Ascending aorta (tissue), 2 donors: ENCODE results near the gene TTC39C. TPM values are rescaled to one million over a fixed set of nuclear protein-coding genes. Genes with fewer than 3 reads are reported as not detected.

ENCODE experiments used
- DNase-seq, 2 donors: peaks; one replicate each; pipeline ENCODE4 v3.0.0-alpha.2; 2019; ENCODE audit warnings: low spot score in 2 of 2
- H3K27ac ChIP-seq, 2 donors: fragments of 200-600 bp; sonication (generic); one replicate each; pipeline ENCODE4 v1.5.1; 2016 to 2017; ENCODE audit warnings: mild to moderate bottlenecking in 1 of 2
- H3K27me3 ChIP-seq: fragments of 200-600 bp; sonication (generic); one replicate; pipeline ENCODE4 v1.5.1; 2017
- H3K36me3 ChIP-seq, 2 donors: fragments of 200-600 bp; sonication (generic); one replicate each; pipeline ENCODE4 v1.5.1; 2016
- H3K4me1 ChIP-seq, 2 donors: fragments of 200-600 bp; sonication (generic); one replicate each; pipeline ENCODE4 v1.5.1; 2016 to 2017; ENCODE audit warnings: mild to moderate bottlenecking in 1 of 2
- H3K4me3 ChIP-seq, 2 donors: fragments of 200-600 bp; sonication (generic); one replicate each; pipeline ENCODE4 v1.5.1; 2016 to 2017; ENCODE audit warnings: mild to moderate bottlenecking in 1 of 2
- H3K9me3 ChIP-seq, 2 donors: fragments of 200-600 bp; sonication (generic); one replicate each; pipeline ENCODE4 v1.5.1; 2016
- CTCF ChIP-seq, 3 experiments: fragments of 200-600 bp in 2 of 3; fragments of 450-650 bp in 1 of 3; sonication (generic) in 2 of 3; IDR thresholded peaks; one replicate each; pipeline ENCODE4 v1.5.1; 2016 to 2019; ENCODE audit warnings: antibody characterized with exemption in 3 of 3, mild to moderate bottlenecking in 1 of 3, moderate library complexity in 1 of 3
- intact Hi-C: fragments of 100-400 bp; cut with DNase I; formaldehyde crosslinking; loops from one replicate; pipeline ENCODE4 v1.15.1; 2023
- total RNA-seq: library from RNA; depleted of rRNA; stranded (reverse); fragments of >200 nt; gene quantifications from one replicate; pipeline ENCODE4 v1.1.0, GENCODE V29; 2016

TTC39C gene
- total RNA-seq, 1 donor from 2014 or later, result 18.2 TPM

- no peaks in the 10 kb centered on the region for H3K9me3 ChIP-seq
- H3K27me3 ChIP-seq, result no peaks in the 10 kb centered on the region
- H3K4me3 ChIP-seq, result no peak overlapping the region
- no peak overlapping the region for H3K27ac ChIP-seq
- TF ChIP-seq CTCF (IDR thresholded peaks at IDR 0.05), result no peak
- intact Hi-C loops, result no loop called here
- no peak for DNase-seq
- H3K4me1 ChIP-seq, result no peaks in the 10 kb centered on the region
- no peaks in the 10 kb centered on the region for H3K36me3 ChIP-seq
These were observed 74.5 kb downstream of the TTC39C start for GRCh38 chr18:24089076-24089475.

GRCh38 chr18:24089515-24090337 is 75.2 kb downstream of the TTC39C start:
- intact Hi-C loops, result no loop called here
- H3K4me1 ChIP-seq, result no peaks in the 10 kb centered on the region
- H3K27ac ChIP-seq, result no peak overlapping the region
- no peaks in the 10 kb centered on the region for H3K9me3 ChIP-seq
- no peak overlapping the region for H3K4me3 ChIP-seq
- H3K27me3 ChIP-seq, result no peaks in the 10 kb centered on the region
- TF ChIP-seq CTCF (IDR thresholded peaks at IDR 0.05), result no peak
- no peak for DNase-seq
- no peaks in the 10 kb centered on the region for H3K36me3 ChIP-seq

DNA sequence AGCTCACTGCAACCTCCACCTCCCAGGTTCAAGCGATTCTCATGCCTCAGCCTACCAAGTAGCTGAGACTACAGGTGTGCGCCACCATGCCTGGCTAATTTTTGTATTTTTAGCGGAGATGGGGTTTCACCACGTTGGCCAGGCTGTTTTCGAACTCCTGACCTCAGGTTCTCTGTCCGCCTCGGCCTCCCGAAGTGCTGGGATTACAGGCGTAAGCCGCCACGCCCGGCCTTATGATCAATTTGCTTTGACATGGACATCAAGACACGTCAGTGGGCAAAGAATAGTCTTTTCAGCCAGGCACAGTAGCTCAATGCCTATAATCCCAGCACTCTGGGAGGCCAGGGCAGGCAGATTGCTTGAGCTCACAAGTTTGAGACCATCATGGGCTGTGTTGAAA is 76.3 kb downstream of the TTC39C start:
- DNase-seq, result no peak
- intact Hi-C loops, result no loop called here
- no peak for TF ChIP-seq CTCF (IDR thresholded peaks at IDR 0.05)

DNA sequence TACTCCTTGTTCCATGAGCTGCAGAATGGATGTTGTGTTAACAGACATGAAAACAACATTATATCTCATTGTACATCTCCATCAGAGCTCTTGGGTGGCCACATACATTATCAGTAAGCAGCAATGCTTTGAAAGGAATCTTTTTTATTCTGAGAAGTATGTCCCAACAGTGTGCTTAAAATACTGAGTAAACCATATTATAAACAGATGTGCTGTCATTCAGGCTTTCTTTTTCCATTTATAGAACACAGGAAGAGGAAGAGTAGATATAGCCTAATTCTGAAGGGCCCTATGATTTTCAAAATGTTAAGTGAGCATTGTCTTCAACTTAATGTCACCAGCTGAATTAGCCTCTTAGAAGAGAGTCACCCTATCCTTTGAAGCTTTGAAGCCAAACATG is 80.0 kb downstream of the TTC39C start:
- TF ChIP-seq CTCF (IDR thresholded peaks at IDR 0.05), result no peak
- Histone ChIP-seq H3K27me3 (no peaks in the 10 kb centered on the region), H3K36me3 (no peaks in the 10 kb centered on the region), H3K9me3 (peaks cover 0 to 13% of the 10 kb centered on the region in 2 donors), H3K4me1 (no peaks in the 10 kb centered on the region), H3K27ac (no peak overlapping the region), H3K4me3 (no peak overlapping the region)
- intact Hi-C loops, result no loop called here
- DNase-seq, result no peak

More for the DNA sequence above, 76.3 kb downstream of the TTC39C start:
- no peaks in the 10 kb centered on the region for H3K27me3 ChIP-seq
- H3K4me1 ChIP-seq, result no peaks in the 10 kb centered on the region
- no peak overlapping the region for H3K27ac ChIP-seq
- no peaks in the 10 kb centered on the region for H3K9me3 ChIP-seq
- H3K4me3 ChIP-seq, result no peak overlapping the region
- no peaks in the 10 kb centered on the region for H3K36me3 ChIP-seq

- Histone ChIP-seq H3K27ac (no peak overlapping the region), H3K27me3 (no peaks in the 10 kb centered on the region), H3K36me3 (no peaks in the 10 kb centered on the region), H3K4me3 (no peak overlapping the region), H3K4me1 (no peaks in the 10 kb centered on the region), H3K9me3 (peaks cover 0 to 13% of the 10 kb centered on the region in 2 donors)
- intact Hi-C loops, result no loop called here
- no peak for DNase-seq
- no peak for TF ChIP-seq CTCF (IDR thresholded peaks at IDR 0.05)
These were observed 81.4 kb downstream of the TTC39C start for GRCh38 chr18:24095976-24096375.
